Effector memory CD8-positive, alpha-beta T cell (primary cell): ENCODE data around the gene GAB2.

Experiments
- ATAC-seq: fragments of 150-1000 bp; cut with Tn5 transposase; replicated peaks from 2 replicates; pipeline ENCODE4 v1.10.0; 2021; ENCODE audit warnings: mild to moderate bottlenecking, moderate library complexity
- DNase-seq, 3 experiments: peaks; one replicate each; pipeline ENCODE4 v3.0.0; 2021
- H3K27ac Mint-ChIP-seq, 2 donors: one replicate each; pipeline ENCODE4 v1.8.0; 2022; ENCODE audit warnings: mild to moderate bottlenecking in 2 of 2, mixed read lengths in 2 of 2, moderate library complexity in 2 of 2
- H3K27me3 Mint-ChIP-seq, 2 donors: one replicate each; pipeline ENCODE4 v1.8.0; 2022; ENCODE audit warnings: mixed read lengths in 2 of 2
- H3K36me3 Mint-ChIP-seq: one replicate; pipeline ENCODE4 v1.8.0; 2022; ENCODE audit warnings: mild to moderate bottlenecking, moderate library complexity, mixed read lengths; ENCODE audit not compliant: insufficient read depth
- H3K4me1 Mint-ChIP-seq, 2 donors: one replicate each; pipeline ENCODE4 v1.8.0; 2022; ENCODE audit warnings: low read depth in 2 of 2, mixed read lengths in 2 of 2
- H3K4me3 Mint-ChIP-seq, 2 donors: one replicate each; pipeline ENCODE4 v1.8.0; 2022; ENCODE audit warnings: mild to moderate bottlenecking in 2 of 2, mixed read lengths in 2 of 2, moderate library complexity in 2 of 2
- H3K9me3 Mint-ChIP-seq, 2 donors: one replicate each; pipeline ENCODE4 v1.8.0; 2022; ENCODE audit warnings: mixed read lengths in 2 of 2

Gene GAB2

GRCh38 chr11:78220218-78221157 is 197.1 kb downstream of the GAB2 start:
- DNase-seq = no peak
- no peak for ATAC-seq
- peaks cover 0 to 5% of the 10 kb centered on the region in 2 donors for H3K4me1 Mint-ChIP-seq
- H3K27ac Mint-ChIP-seq = peak overlapping the region in 1 of 2 donors; percentile 46
- no peaks in the 10 kb centered on the region for H3K27me3 Mint-ChIP-seq
- H3K9me3 Mint-ChIP-seq = no peaks in the 10 kb centered on the region
- H3K36me3 Mint-ChIP-seq = peaks cover 8% of the 10 kb centered on the region
- no peak overlapping the region for H3K4me3 Mint-ChIP-seq

GRCh38 chr11:78219493-78220217 is 198.0 kb downstream of the GAB2 start:
- Mint-ChIP-seq H3K9me3 (no peaks in the 10 kb centered on the region), H3K27ac (peak overlapping the region in 1 of 2 donors; percentile 46), H3K4me1 (peaks cover 0 to 5% of the 10 kb centered on the region in 2 donors), H3K27me3 (no peaks in the 10 kb centered on the region), H3K4me3 (no peak overlapping the region), H3K36me3 (peaks cover 10% of the 10 kb centered on the region)
- ATAC-seq (no peak), DNase-seq (no peak)

GRCh38 chr11:78218707-78219492 is 198.7 kb downstream of the GAB2 start:
- H3K4me1 Mint-ChIP-seq = peaks cover 0 to 5% of the 10 kb centered on the region in 2 donors
- peaks cover 13% of the 10 kb centered on the region for H3K36me3 Mint-ChIP-seq
- no peak for DNase-seq
- H3K27me3 Mint-ChIP-seq = no peaks in the 10 kb centered on the region
- H3K9me3 Mint-ChIP-seq = no peaks in the 10 kb centered on the region
- H3K27ac Mint-ChIP-seq = peak overlapping the region; percentile 4 to 7
- no peak for ATAC-seq
- no peak overlapping the region for H3K4me3 Mint-ChIP-seq

GRCh38 chr11:78217650-78218541 is 199.7 kb downstream of the GAB2 start:
- H3K9me3 Mint-ChIP-seq = no peaks in the 10 kb centered on the region
- H3K27ac Mint-ChIP-seq = no peak overlapping the region
- H3K4me3 Mint-ChIP-seq = no peak overlapping the region
- peaks cover 0 to 2% of the 10 kb centered on the region in 2 donors for H3K4me1 Mint-ChIP-seq
- no peaks in the 10 kb centered on the region for H3K27me3 Mint-ChIP-seq
- ATAC-seq = no peak
- no peak for DNase-seq
- peaks cover 10% of the 10 kb centered on the region for H3K36me3 Mint-ChIP-seq

- Mint-ChIP-seq H3K9me3 (no peaks in the 10 kb centered on the region), H3K4me1 (peaks cover 0 to 3% of the 10 kb centered on the region in 2 donors), H3K4me3 (no peak overlapping the region), H3K36me3 (peaks cover 10% of the 10 kb centered on the region), H3K27me3 (no peaks in the 10 kb centered on the region), H3K27ac (peak overlapping the region in 1 of 2 donors; percentile 80)
- DNase-seq (no peak), ATAC-seq (no peak)
Observed at GRCh38 chr11:78216571-78217287, 200.9 kb downstream of the GAB2 start.

DNA sequence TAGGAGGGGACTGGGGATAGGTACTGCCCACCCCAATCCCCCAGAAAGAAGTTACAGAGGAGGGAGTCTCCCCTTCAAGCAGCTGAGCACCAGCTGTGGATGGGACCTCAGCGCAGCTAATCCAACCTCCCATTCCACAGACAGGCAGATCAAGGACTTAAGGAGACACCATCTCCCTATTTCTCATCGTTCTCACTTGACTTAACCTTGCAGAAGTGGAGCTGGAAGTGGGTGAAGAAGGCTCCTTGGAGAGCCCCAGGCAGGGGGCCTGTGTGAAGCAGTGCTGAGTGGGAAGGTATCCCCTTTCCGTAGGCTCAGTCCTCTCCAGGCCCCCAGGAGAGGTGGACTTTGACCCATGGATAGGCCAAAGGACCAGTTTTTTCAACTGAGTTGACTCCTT is 201.6 kb downstream of the GAB2 start:
- ATAC-seq (no peak), DNase-seq (no peak)
- Mint-ChIP-seq H3K9me3 (no peaks in the 10 kb centered on the region), H3K27ac (no peak overlapping the region), H3K4me1 (peaks cover 0 to 3% of the 10 kb centered on the region in 2 donors), H3K4me3 (no peak overlapping the region), H3K27me3 (no peaks in the 10 kb centered on the region), H3K36me3 (peaks cover 8% of the 10 kb centered on the region)

DNA sequence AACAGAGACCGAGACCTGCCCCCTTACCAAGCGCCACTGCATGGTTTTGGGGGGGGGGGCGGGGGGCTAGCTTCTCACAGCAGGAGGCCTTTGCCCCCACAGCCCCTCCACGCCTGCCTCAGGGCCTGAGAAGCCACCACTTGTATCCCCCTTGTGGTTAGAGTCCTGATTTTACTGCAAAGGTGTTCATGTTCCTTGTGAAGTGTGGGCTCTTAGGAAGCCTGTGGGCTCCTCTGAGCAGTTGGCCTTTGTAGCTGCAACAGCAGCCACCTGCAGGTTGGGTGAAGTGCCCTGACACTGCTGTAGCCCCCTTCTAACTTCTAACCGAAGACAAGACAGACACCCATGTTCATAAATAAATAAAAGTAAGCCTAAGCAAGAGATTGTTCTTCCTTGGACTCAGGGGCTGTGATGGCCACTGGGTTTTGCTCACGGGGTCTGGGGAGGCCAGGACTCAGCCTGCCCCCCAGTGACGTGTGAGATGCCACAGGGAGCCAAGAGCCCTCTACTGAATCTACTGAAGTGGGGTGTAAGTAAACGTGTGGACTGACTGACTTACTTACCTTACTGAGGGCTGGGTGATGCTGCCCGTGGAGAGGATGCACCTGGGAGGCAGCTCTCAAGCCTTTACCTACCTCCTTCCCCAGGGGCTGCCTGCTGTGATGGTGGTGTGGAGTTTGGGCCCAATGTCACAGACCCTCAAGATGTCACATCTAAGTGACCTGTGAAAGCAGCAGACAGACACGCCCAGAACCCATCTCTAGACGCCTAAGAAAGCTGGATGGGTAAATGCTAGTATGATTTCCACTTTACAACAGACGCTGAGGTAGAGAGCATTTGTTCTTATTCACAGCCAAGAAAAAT is 203.1 kb downstream of the GAB2 start:
- peak overlapping the region in 1 of 2 donors; percentile 17 for H3K27ac Mint-ChIP-seq
- peaks cover 12% of the 10 kb centered on the region for H3K36me3 Mint-ChIP-seq
- DNase-seq (no peak), ATAC-seq (no peak)
- no peak overlapping the region for H3K4me3 Mint-ChIP-seq
- H3K27me3 Mint-ChIP-seq = no peaks in the 10 kb centered on the region
- peaks cover 0 to 3% of the 10 kb centered on the region in 2 donors for H3K4me1 Mint-ChIP-seq
- H3K9me3 Mint-ChIP-seq = no peaks in the 10 kb centered on the region

- ATAC-seq (no peak), DNase-seq (no peak)
- H3K4me3 Mint-ChIP-seq = no peak overlapping the region
- H3K9me3 Mint-ChIP-seq = no peaks in the 10 kb centered on the region
- H3K36me3 Mint-ChIP-seq = peaks cover 15% of the 10 kb centered on the region
- peaks cover 0 to 3% of the 10 kb centered on the region in 2 donors for H3K4me1 Mint-ChIP-seq
- H3K27me3 Mint-ChIP-seq = no peaks in the 10 kb centered on the region
- peak overlapping the region in 1 of 2 donors; percentile 46 for H3K27ac Mint-ChIP-seq
Observed at GRCh38 chr11:78213526-78214330, 203.9 kb downstream of the GAB2 start.

GRCh38 chr11:78212586-78213371 is 204.8 kb downstream of the GAB2 start:
- DNase-seq (no peak), ATAC-seq (no peak)
- no peaks in the 10 kb centered on the region for H3K9me3 Mint-ChIP-seq
- H3K27ac Mint-ChIP-seq = peak overlapping the region in 1 of 2 donors; percentile 46
- H3K4me3 Mint-ChIP-seq = no peak overlapping the region
- H3K27me3 Mint-ChIP-seq = no peaks in the 10 kb centered on the region
- peaks cover 0 to 3% of the 10 kb centered on the region in 2 donors for H3K4me1 Mint-ChIP-seq
- peaks cover 18% of the 10 kb centered on the region for H3K36me3 Mint-ChIP-seq

DNA sequence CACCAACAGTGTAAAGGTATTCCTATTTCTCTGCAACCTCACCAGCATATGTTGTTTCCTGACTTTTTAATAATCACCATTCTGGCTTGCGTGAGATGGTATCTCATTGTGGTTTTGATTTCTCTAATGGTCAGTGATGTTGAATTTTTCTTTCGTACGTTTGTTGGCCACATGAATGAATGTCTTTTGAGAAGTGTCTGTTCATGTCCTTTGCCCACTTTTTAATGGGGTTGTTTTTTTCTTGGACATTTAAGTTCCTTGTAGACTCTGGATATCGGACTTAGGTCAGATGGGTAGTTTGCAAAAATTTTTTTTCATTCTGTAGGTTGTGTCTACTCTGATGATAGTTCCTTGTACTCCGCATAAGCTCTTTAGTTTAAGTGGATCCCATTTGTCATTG is 206.1 kb downstream of the GAB2 start:
- H3K4me1 Mint-ChIP-seq = peaks cover 0 to 2% of the 10 kb centered on the region in 2 donors
- H3K4me3 Mint-ChIP-seq = no peak overlapping the region
- DNase-seq = no peak
- peaks cover 18% of the 10 kb centered on the region for H3K36me3 Mint-ChIP-seq
- peak overlapping the region in 1 of 2 donors; percentile 17 for H3K27ac Mint-ChIP-seq
- H3K27me3 Mint-ChIP-seq = no peaks in the 10 kb centered on the region
- H3K9me3 Mint-ChIP-seq = no peaks in the 10 kb centered on the region
- no peak for ATAC-seq
